Gastrocnemius medialis (tissue), 4 donors: ENCODE measurements around the gene SPOCD1. TPM values are rescaled to one million over a fixed set of nuclear protein-coding genes. Genes with fewer than 3 reads are reported as not detected.

Source experiments
- ATAC-seq, 2 donors: fragments of 150-250 bp; one replicate each; pipeline ENCODE4 v1.9.1; 2016
- DNase-seq, 2 donors: peaks; one replicate each; pipeline ENCODE4 v3.0.0-alpha.2; 2019
- H3K27ac ChIP-seq, 4 donors: fragments of 200-600 bp; sonication (generic); 1 replicate in 1 of 4; 2 replicates in 3 of 4; pipeline ENCODE4 v1.5.1; 2016 to 2018; ENCODE audit warnings: mild to moderate bottlenecking in 2 of 4, moderate library complexity in 1 of 4
- H3K27me3 ChIP-seq, 3 donors: fragments of 200-600 bp; sonication (generic) in 2 of 3; 1 replicate in 1 of 3; 2 replicates in 2 of 3; pipeline versions ENCODE4 v1.5.1 to v1.6.0; 2016 to 2019; ENCODE audit warnings: mild to moderate bottlenecking in 1 of 3, moderate library complexity in 1 of 3
- H3K36me3 ChIP-seq, 2 donors: fragments of 200-600 bp; sonication (generic) in 1 of 2; one replicate each; pipeline ENCODE4 v1.5.1; 2017 to 2018
- H3K4me1 ChIP-seq, 2 donors: fragments of 200-600 bp; sonication (generic) in 1 of 2; one replicate each; pipeline ENCODE4 v1.5.1; 2016 to 2017; ENCODE audit warnings: mild to moderate bottlenecking in 2 of 2
- H3K4me3 ChIP-seq, 4 donors: fragments of 200-600 bp; sonication (generic) in 3 of 4; 1 replicate in 1 of 4; 2 replicates in 3 of 4; pipeline ENCODE4 v1.5.1; 2016 to 2019; ENCODE audit warnings: mild to moderate bottlenecking in 2 of 4
- H3K9me3 ChIP-seq, 3 donors: fragments of 200-600 bp; sonication (generic) in 2 of 3; 1 replicate in 1 of 3; 2 replicates in 2 of 3; pipeline ENCODE4 v1.5.1; 2016 to 2019
- POLR2A ChIP-seq, 2 donors: fragments of 450-650 bp; IDR thresholded peaks; one replicate each; pipeline ENCODE4 v1.6.1; 2017; ENCODE audit warnings: antibody characterized with exemption in 2 of 2, mild to moderate bottlenecking in 2 of 2, moderate library complexity in 2 of 2
- in situ Hi-C, 4 donors: fragments of 200-750 bp; cut with MboI; loops; one replicate each; pipeline versions ENCODE4 v1.15.0 to v1.8.0; 2017; ENCODE audit warnings: low sequenced_read_pairs in 4 of 4
- intact Hi-C: fragments of 100-400 bp; cut with DNase I; formaldehyde crosslinking; loops from one replicate; pipeline ENCODE4 v1.15.1; 2023; ENCODE audit warnings: low total_unique reads
- total RNA-seq, 4 donors: library from RNA; depleted of rRNA; stranded (reverse); fragments of >200 nt; gene quantifications; one replicate each; pipeline versions ENCODE4 v1.1.0 to v1.2.3, GENCODE V29; 2016
- TF ChIP-seq, protein P1 (sequence below), 5 experiments: fragments of 450-650 bp in 3 of 5; fragments of 200-600 bp in 2 of 5; sonication (generic) in 2 of 5; IDR thresholded peaks in 4 of 5; conservative IDR thresholded peaks in 1 of 5; 1 replicate in 4 of 5; 2 replicates in 1 of 5; pipeline ENCODE4 v1.5.1; 2016 to 2019; ENCODE audit warnings: antibody characterized with exemption in 5 of 5, mild to moderate bottlenecking in 3 of 5, moderate library complexity in 3 of 5

SPOCD1 gene
- total RNA-seq, 4 donors from 2014 or later: not detected

GRCh38 chr1:31757989-31758388 is 57.8 kb downstream of the SPOCD1 start:
- no peak overlapping the region for H3K27ac ChIP-seq
- TF ChIP-seq POLR2A (IDR thresholded peaks at IDR 0.05): no peak
- TF ChIP-seq, protein P1, sequence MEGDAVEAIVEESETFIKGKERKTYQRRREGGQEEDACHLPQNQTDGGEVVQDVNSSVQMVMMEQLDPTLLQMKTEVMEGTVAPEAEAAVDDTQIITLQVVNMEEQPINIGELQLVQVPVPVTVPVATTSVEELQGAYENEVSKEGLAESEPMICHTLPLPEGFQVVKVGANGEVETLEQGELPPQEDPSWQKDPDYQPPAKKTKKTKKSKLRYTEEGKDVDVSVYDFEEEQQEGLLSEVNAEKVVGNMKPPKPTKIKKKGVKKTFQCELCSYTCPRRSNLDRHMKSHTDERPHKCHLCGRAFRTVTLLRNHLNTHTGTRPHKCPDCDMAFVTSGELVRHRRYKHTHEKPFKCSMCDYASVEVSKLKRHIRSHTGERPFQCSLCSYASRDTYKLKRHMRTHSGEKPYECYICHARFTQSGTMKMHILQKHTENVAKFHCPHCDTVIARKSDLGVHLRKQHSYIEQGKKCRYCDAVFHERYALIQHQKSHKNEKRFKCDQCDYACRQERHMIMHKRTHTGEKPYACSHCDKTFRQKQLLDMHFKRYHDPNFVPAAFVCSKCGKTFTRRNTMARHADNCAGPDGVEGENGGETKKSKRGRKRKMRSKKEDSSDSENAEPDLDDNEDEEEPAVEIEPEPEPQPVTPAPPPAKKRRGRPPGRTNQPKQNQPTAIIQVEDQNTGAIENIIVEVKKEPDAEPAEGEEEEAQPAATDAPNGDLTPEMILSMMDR (IDR thresholded peaks at IDR 0.05 in 4 of 5, conservative IDR thresholded peaks at IDR 0.05 in 1 of 5): no peak
- no peak overlapping the region for H3K4me3 ChIP-seq
- in situ Hi-C loops (no loop called here), intact Hi-C loops (no loop called here)
- ATAC-seq: no peak
- no peaks in the 10 kb centered on the region for H3K36me3 ChIP-seq
- no peak for DNase-seq
- peaks cover 20 to 54% of the 10 kb centered on the region in 2 donors for H3K4me1 ChIP-seq
- H3K9me3 ChIP-seq: no peaks in the 10 kb centered on the region
- peaks cover 15 to 28% (median 24%) of the 10 kb centered on the region in 3 donors for H3K27me3 ChIP-seq

DNA sequence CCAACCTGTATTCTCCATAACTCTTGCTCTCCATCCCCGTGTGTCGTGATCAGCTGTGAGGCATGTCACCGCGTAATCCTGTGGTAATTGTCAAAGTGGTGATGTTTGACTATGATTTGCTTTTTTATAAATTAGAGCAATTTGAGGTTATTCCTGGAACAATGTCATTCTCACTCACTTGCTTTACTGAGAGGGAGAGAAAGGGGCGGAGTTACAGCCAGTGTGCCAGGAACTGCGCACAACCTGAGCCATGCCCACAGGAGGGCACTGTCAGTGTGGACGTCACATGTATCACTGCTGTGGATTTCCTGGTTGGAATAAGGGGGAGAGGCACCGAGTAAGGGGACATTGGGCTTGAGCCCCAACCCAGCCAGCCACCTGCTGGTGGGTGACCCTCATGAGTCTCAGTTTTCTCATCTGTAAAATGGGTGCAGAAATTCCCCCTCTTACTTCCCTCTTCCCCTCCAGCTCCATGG is 58.6 kb downstream of the SPOCD1 start:
- Histone ChIP-seq H3K4me3 (no peak overlapping the region), H3K36me3 (no peaks in the 10 kb centered on the region), H3K27me3 (peaks cover 8 to 20% (median 17%) of the 10 kb centered on the region in 3 donors), H3K9me3 (no peaks in the 10 kb centered on the region), H3K27ac (no peak overlapping the region), H3K4me1 (peaks cover 15 to 52% of the 10 kb centered on the region in 2 donors)
- intact Hi-C loops: no loop called here
- ATAC-seq (no peak), DNase-seq (no peak)
- in situ Hi-C loops: no loop called here
- no peak for TF ChIP-seq POLR2A (IDR thresholded peaks at IDR 0.05)
- TF ChIP-seq, protein P1 (IDR thresholded peaks at IDR 0.05 in 4 of 5, conservative IDR thresholded peaks at IDR 0.05 in 1 of 5): no peak

DNA sequence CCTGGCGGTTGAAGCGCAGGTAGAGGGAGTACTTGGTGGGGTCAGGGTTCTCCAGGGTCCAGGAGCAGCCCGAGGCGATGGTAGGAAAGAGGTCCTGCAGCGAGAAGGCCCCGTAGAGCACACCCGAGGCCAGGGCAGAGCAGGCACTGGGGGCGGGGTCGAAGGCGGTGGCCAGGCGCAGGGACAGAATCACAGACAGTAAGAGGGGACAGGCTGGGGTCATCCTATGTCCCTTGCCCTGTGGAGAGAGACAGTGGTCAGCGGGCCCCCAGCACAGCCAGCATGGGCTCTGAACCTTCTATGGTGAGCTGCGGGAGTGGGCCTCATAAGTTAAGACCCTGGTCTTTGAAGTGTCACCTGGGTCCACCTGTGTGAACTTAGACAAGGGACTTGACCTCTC is 59.2 kb downstream of the SPOCD1 start:
- Histone ChIP-seq H3K9me3 (no peaks in the 10 kb centered on the region), H3K4me1 (peaks cover 15 to 50% of the 10 kb centered on the region in 2 donors), H3K27me3 (peaks cover under 1 to 14% (median 13%) of the 10 kb centered on the region in 3 donors), H3K4me3 (no peak overlapping the region), H3K27ac (no peak overlapping the region), H3K36me3 (no peaks in the 10 kb centered on the region)
- TF ChIP-seq, protein P1 (IDR thresholded peaks at IDR 0.05 in 4 of 5, conservative IDR thresholded peaks at IDR 0.05 in 1 of 5): no peak
- TF ChIP-seq POLR2A (IDR thresholded peaks at IDR 0.05): no peak
- in situ Hi-C loops: no loop called here
- intact Hi-C loops: no loop called here
- DNase-seq: no peak
- no peak for ATAC-seq

DNA sequence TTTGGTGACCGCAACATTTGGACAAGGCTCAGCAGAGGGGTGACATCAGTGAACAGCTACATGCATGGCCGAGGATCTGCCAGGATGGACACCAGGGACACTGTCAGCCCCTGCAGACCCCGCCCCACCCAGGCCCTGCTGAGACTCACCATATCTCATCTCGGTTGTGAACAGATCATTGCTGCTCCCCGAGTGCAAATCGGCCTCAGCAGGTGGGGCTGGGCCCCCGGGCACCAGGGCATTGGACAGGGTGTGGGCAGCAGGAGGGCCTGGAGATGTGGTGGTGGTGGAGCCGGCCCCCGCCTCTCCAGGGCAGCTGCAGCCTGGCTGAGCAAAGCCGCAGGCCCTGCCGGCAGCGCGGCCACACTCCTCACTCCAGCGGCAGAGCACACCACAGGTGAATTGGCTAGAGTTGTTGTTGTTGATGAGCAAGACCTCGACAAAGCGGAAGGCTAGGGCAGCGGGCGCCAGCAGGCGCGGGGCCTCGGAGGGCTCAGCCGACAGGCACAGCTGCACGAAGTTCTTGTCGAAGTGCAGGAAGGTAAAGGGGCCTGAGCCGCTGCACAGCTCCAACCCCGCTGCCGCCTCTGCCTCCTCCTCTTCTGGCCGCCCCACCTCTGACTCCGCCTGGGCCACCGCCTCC is 59.9 kb downstream of the SPOCD1 start:
- DNase-seq: no peak
- no peak overlapping the region for H3K4me3 ChIP-seq
- no peak overlapping the region for H3K27ac ChIP-seq
- TF ChIP-seq, protein P1 (IDR thresholded peaks at IDR 0.05 in 4 of 5, conservative IDR thresholded peaks at IDR 0.05 in 1 of 5): no peak
- no peak for TF ChIP-seq POLR2A (IDR thresholded peaks at IDR 0.05)
- intact Hi-C loops: no loop called here
- peaks cover 0 to 8% (median 7%) of the 10 kb centered on the region in 3 donors for H3K27me3 ChIP-seq
- H3K4me1 ChIP-seq: peaks cover 14 to 46% of the 10 kb centered on the region in 2 donors
- ATAC-seq: no peak
- no peaks in the 10 kb centered on the region for H3K9me3 ChIP-seq
- H3K36me3 ChIP-seq: no peaks in the 10 kb centered on the region
- in situ Hi-C loops: no loop called here
